Brain microvascular endothelial cell (primary cell): ENCODE measurements around the gene SYS1.

ENCODE experiments used
- DNase-seq: peaks from one replicate; pipeline ENCODE4 v3.0.0-alpha.2; 2020
- H3K27ac ChIP-seq: fragments of 250-450 bp; sonication (Bioruptor Pico); 2 replicates; pipeline ENCODE4 v1.5.1; 2020; ENCODE audit warnings: mild to moderate bottlenecking, moderate library complexity
- H3K27me3 ChIP-seq: fragments of 250-450 bp; sonication (Bioruptor Pico); replicated peaks from 2 replicates; pipeline ENCODE4 v1.5.1; 2020; ENCODE audit warnings: mild to moderate bottlenecking
- H3K36me3 ChIP-seq: fragments of 250-450 bp; sonication (Bioruptor Pico); replicated peaks from 2 replicates; pipeline ENCODE4 v1.5.1; 2020; ENCODE audit warnings: mild to moderate bottlenecking
- H3K4me3 ChIP-seq: 2 replicates; pipeline ENCODE4 v1.5.1; 2011; ENCODE audit warnings: low read depth, mild to moderate bottlenecking, control low read depth, low read length, moderate library complexity
- in situ Hi-C: cut with HindIII; loops from 2 replicates; pipeline ENCODE4 v1.10.0; 2017; ENCODE audit warnings: low sequenced_read_pairs, low pct_ligation_motif_present
- TF ChIP-seq, protein P1 (sequence below): IDR thresholded peaks from 2 replicates; pipeline ENCODE4 v1.5.1; 2011; ENCODE audit warnings: low read depth, mild to moderate bottlenecking, moderate library complexity, low read length, control low read depth, inconsistent platforms; ENCODE audit errors: missing control alignments

SYS1 gene

GRCh38 chr20:45415822-45416637, 53.1 kb downstream of the SYS1 start, which contains the start of gene PIGT:
Gene PIGT, plus strand, starts transcription at chr20:45416141. Its CDS starts 16 bp downstream, at chr20:45416157.
- TF ChIP-seq, protein P1, sequence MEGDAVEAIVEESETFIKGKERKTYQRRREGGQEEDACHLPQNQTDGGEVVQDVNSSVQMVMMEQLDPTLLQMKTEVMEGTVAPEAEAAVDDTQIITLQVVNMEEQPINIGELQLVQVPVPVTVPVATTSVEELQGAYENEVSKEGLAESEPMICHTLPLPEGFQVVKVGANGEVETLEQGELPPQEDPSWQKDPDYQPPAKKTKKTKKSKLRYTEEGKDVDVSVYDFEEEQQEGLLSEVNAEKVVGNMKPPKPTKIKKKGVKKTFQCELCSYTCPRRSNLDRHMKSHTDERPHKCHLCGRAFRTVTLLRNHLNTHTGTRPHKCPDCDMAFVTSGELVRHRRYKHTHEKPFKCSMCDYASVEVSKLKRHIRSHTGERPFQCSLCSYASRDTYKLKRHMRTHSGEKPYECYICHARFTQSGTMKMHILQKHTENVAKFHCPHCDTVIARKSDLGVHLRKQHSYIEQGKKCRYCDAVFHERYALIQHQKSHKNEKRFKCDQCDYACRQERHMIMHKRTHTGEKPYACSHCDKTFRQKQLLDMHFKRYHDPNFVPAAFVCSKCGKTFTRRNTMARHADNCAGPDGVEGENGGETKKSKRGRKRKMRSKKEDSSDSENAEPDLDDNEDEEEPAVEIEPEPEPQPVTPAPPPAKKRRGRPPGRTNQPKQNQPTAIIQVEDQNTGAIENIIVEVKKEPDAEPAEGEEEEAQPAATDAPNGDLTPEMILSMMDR: no peak
- in situ Hi-C loops: no loop called here
- Histone ChIP-seq H3K36me3 (peaks cover 14% of the 10 kb centered on the region), H3K27me3 (no peaks in the 10 kb centered on the region), H3K4me3 (peak within 1 kb of the TSS; percentile 95), H3K27ac (peak within 1 kb of the TSS; percentile 66)
- peak; percentile 76 for DNase-seq

DNA sequence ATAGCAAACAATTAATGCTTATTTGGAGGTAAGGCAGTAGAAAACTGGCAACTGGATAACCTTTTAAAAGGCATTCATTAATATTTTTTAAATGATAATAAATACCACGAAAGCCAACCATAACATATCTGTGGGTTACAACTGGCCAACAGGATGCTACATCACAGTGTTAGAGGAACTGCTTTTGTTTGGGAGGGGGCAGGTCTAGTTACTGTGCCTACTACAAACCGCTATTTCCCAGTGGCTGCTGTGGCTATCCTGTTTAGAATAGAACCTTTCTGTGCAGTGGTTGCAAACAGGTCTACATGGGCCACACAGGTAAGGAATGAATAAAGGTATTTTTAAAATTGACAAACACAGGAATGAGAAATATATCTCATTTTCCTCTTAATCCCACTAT, 54.0 kb downstream of the SYS1 start:
- H3K27ac ChIP-seq: no peak overlapping the region
- in situ Hi-C loops: no loop called here
- H3K36me3 ChIP-seq: peaks cover 22% of the 10 kb centered on the region
- peak overlapping the region; percentile 95 for H3K4me3 ChIP-seq
- TF ChIP-seq, protein P1: no peak
- no peak for DNase-seq
- no peaks in the 10 kb centered on the region for H3K27me3 ChIP-seq
